ENCODE data around the gene SENP6.

- TF ChIP-seq CTCF (IDR thresholded peaks at IDR 0.05) (no peak), POLR2A (IDR thresholded peaks at IDR 0.05) (no peak)
These were observed 164.7 kb downstream of the SENP6 start for GRCh38 chr6:75766387-75766786.
